GM21423 (cell line): ENCODE results near the gene DDX5.
"Not testable (repeated sequence)": the region's sequence is repeated elsewhere in the genome, so short reads cannot be mapped to it uniquely, and the experiment has no call there.

ENCODE experiments used
- ATAC-seq: cut with Tn5 transposase; IDR thresholded peaks from one replicate; pipeline ENCODE4 v1.9.1; 2021; ENCODE audit warnings: mild to moderate bottlenecking, moderate library complexity; ENCODE audit not compliant: unreplicated experiment

The DDX5 gene

GRCh38 chr17:64508683-64509082 is 2.6 kb upstream of the DDX5 start:
- ATAC-seq = no peak

- ATAC-seq = peak; percentile 13
Measured at GRCh38 chr17:64507413-64507782, 1.3 kb upstream of the DDX5 start.

- ATAC-seq = peak; percentile 51
Measured at GRCh38 chr17:64506576-64507412, 705 bp upstream of the DDX5 start, which contains the start of gene CEP95. CEP95 (plus strand) TSS chr17:64506977; CDS start chr17:64507098, 121 bp downstream.

- peak; percentile 30 for ATAC-seq
Measured at GRCh38 chr17:64505340-64506200, 519 bp downstream of the DDX5 start.

- ATAC-seq = no peak
Measured at GRCh38 chr17:64504769-64505339, 1.2 kb downstream of the DDX5 start.

GRCh38 chr17:64503821-64504768 is 2.0 kb downstream of the DDX5 start:
- ATAC-seq = no peak

- no peak for ATAC-seq
Measured at GRCh38 chr17:64503341-64503740, 2.7 kb downstream of the DDX5 start.

- ATAC-seq = no peak
Measured at GRCh38 chr17:64502809-64503208, 3.3 kb downstream of the DDX5 start.

GRCh38 chr17:64502021-64502420 is 4.1 kb downstream of the DDX5 start:
- no peak for ATAC-seq

- ATAC-seq = no peak
Measured at GRCh38 chr17:64500862-64501765, 5.0 kb downstream of the DDX5 start.

- no peak for ATAC-seq
Measured at GRCh38 chr17:64500487-64500859, 5.6 kb downstream of the DDX5 start.

GRCh38 chr17:64499805-64500486 is 6.1 kb downstream of the DDX5 start:
- no peak for ATAC-seq

GRCh38 chr17:64498308-64499203 is 7.5 kb downstream of the DDX5 start:
- ATAC-seq = no peak

GRCh38 chr17:64497565-64498035 is 8.5 kb downstream of the DDX5 start:
- ATAC-seq = no peak

- peak; percentile 77 for ATAC-seq
Measured at GRCh38 chr17:64496786-64497564, 9.1 kb downstream of the DDX5 start, which contains the start of gene POLG2. POLG2 (minus strand) TSS chr17:64497054; CDS start chr17:64496968, 86 bp downstream.

GRCh38 chr17:64496348-64496785 is 9.7 kb downstream of the DDX5 start:
- ATAC-seq = no peak

GRCh38 chr17:64495300-64495699 is 10.8 kb downstream of the DDX5 start:
- not testable (repeated sequence) for ATAC-seq
